ENCODE measurements around the gene SERPINB2.
"Not testable (repeated sequence)": the region's sequence is repeated elsewhere in the genome, so short reads cannot be mapped to it uniquely, and the experiment has no call there.

The SERPINB2 gene

DNA sequence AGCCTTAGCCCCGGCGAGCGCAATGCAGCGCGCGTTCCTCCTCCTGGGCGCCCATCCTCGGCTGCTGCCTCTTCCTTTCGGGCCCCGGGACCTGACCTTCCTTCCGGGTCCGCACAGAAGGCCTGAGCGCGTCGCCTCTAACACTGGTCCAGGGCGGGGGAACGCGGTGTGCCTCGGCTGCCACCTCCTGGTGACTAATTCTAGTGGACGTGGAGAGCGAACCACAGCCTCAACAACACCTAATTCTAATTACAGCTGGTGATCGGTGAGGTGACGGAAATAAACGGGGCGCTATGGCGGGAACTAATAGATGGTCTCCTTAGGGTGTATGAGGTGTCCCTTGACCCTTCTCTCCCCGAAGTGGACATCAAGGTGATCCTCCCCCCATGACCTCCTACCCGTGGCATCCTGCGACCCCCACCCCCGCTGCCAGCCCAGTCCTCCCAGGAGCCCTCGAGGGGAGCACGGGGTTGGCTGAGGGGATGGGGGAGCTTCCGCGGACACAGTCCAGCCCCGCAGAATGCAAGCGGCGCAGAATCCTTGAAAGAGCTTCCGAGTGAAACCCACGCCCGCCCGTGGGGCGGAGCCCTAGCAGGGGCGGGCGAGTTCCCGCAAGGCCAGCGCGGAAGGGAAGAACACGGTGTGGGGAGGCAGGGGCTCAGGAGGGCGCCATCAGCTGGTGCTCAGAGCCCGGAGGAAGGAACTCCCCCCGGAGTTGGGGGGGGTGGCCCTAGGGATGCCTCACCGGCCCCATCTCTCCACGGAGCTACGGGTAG, 48.8 kb downstream of the SERPINB2 start:
- peak; percentile 3 to 29 for DNase-seq (ENCODE audit: low read depth in 2 of 2)

DNA sequence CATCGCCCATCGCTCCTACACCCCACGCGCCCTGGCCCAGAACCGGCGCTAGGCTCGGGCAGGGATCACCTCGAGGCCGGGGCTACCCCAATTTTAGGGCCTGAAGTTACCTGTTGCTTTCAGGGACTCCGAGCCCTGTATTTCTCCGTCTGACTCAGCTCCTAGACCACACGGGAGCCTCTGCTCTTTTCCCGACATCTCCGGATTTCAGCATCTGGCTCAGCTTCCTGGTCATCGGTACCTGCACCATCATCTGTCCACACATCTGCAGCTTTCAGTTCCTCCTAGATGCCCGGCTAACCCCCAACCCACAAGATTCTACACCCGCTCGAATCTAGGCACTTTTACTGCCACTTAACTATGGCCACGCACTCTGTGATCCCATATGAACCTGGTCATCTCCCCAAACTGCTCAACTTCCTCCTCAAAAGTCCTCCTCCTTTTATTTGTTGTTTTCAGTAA, 49.5 kb downstream of the SERPINB2 start:
- DNase-seq (ENCODE audit: low read depth in 2 of 2) = no peak

DNA sequence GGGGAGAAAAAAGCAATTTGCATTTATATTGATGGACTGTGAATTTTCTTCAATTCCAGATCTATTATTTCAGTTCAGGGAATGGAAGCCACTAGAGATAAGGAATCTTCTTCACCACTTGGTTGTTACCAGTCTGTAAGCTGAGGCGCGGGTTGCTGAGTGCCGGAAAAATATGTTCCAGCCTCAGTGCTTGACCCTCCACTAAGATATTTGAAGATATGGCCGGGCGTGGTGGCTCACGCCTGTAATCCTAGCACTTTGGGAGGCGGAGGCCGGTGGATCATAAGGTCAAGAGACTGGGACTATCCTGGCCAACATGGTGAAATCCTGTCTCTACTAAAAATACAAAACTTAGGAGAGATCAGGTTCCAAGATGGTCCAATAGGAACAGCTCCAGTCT, 52.5 kb downstream of the SERPINB2 start:
- DNase-seq (ENCODE audit: low read depth in 2 of 2) = no peak

DNA sequence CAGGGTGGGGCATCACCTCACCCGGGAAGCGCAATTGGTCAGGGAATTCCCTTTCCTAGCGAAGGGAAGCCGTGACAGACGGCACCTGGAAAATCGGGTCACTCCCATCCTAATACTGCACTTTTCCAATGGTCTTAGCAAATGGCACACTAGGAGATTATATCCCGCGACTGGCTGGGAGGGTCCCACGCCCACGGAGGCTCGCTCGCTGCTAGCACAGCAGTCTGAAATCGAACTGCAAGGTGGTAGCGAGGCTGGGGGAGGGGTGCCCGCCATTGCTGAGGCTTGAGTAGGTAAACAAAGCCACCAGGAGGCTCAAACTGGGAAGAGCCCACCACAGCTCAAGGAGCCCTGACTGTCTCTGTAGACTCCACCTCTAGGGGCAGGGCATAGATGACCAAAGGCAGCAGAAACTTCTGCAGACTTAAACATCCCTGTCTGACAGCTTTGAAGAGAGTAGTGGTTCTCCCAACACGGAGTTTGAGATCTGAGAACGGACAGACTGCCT, 53.1 kb downstream of the SERPINB2 start:
- not testable (repeated sequence) for DNase-seq (ENCODE audit: low read depth in 2 of 2)

DNA sequence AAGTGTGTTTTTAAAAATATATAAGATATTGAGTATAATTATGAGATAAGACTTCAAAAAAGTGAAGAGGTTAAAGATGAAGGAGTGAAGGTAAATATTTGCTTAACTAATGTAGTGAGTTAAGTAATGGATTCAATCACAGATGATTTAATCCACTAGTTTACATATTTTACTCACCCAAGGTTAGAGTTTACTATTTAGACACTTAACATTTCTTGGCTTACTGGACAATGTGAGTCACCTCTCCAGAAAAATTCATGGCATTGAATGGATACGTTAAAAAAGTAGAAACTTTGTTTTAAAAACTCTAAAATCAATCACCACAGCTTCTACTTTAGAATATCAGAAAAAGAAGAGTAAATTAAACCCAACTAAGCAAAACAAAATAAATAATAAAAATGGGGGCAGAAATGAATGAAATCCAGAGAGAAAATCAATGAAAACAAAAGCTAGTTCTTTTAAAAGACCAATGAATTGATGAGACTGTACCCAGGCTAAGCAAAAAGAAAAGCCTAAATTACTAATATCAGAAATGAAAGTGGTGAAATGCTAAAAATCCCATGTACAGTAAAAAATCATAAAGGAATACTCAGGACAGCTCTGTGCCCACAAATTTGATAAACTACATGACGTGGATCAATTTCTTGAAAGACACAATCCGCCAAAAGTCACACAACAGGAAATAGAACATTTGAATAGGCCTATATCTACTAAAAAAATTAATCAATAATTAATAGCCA, 59.7 kb downstream of the SERPINB2 start:
- no peak for DNase-seq (ENCODE audit: low read depth in 2 of 2)

DNA sequence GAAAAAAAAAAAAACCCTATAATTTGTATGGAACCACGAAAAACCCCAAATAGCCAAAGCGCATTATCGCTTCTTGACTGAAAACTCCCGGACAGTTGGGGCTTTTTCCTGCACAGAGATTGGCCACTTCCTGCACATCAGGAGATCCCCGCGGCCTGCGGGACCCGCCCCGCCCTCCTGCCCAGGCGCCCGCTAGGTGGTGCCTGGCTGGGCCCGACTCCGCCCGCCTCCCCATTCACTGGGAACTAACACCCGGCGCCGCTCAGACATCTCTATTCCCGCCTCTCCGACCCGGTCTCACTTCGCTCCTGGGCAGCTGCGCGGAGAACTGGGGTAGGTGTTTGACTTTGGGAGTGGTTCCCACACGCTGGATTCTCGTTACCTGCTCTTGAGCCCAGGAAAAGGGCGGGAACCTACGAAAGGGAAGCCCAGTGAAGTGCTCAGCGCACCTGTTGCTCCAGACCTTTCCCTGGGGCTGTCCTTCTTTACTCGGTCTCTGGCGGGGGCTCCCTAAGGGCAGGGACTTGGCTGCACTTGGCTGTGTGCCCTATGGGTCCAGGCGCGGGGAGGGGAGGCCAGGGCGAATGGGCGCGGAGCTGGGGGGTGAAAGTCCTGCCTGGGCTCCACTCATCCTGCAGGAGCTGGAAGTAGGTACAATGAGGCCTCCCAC, 61.7 kb downstream of the SERPINB2 start, which contains the start of gene HMSD:
Gene HMSD (plus strand): TSS at position 234 of the 670 bp plus-strand sequence. CDS start 4,155 bp downstream, outside the sequence.
- DNase-seq (ENCODE audit: low read depth in 2 of 2) = peak in 1 of 2 donors; percentile 36

DNA sequence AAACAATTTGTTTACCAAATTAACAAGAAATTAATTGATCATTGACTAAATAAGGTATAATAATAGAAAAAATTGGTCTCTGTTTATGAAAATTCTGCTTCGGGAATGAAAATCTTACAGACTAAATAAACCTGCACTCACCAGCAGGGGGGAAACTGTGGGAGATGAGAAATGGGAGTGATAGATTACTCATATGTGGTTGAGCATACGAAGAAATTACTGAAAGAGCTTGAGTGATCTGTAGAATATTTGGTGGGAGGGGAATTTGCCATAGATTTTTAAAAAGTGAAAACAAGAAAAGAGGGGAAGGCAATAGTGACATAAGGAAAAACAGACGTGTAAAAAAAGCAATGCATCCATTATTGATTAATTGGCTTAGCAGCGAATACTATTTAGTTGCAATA, 63.8 kb downstream of the SERPINB2 start:
- no peak for DNase-seq (ENCODE audit: low read depth in 2 of 2)
